ENCODE results near the gene COQ8A. TPM values are rescaled to one million over a fixed set of nuclear protein-coding genes. Genes with fewer than 3 reads are reported as not detected.

Gene COQ8A
- total and polyA plus RNA-seq, 8 donors = 26.4 to 384 (median 65.2) TPM

GRCh38 chr1:226958300-226958699 is 18.2 kb downstream of the COQ8A start:
- 86 to 93% (median 93%) methylated on average over 13 of the region's 13 CpGs for WGBS, 5 donors
- Histone ChIP-seq H3K27ac (no peak overlapping the region), H3K4me3 (no peak overlapping the region), H3K9me3 (no peaks in the 10 kb centered on the region), H3K4me1 (peaks cover 0 to 39% (median 26%) of the 10 kb centered on the region in 4 donors), H3K27me3 (no peaks in the 10 kb centered on the region), H3K36me3 (peaks cover 0 to 26% (median 24%) of the 10 kb centered on the region in 4 donors)
- TF ChIP-seq, protein P1, sequence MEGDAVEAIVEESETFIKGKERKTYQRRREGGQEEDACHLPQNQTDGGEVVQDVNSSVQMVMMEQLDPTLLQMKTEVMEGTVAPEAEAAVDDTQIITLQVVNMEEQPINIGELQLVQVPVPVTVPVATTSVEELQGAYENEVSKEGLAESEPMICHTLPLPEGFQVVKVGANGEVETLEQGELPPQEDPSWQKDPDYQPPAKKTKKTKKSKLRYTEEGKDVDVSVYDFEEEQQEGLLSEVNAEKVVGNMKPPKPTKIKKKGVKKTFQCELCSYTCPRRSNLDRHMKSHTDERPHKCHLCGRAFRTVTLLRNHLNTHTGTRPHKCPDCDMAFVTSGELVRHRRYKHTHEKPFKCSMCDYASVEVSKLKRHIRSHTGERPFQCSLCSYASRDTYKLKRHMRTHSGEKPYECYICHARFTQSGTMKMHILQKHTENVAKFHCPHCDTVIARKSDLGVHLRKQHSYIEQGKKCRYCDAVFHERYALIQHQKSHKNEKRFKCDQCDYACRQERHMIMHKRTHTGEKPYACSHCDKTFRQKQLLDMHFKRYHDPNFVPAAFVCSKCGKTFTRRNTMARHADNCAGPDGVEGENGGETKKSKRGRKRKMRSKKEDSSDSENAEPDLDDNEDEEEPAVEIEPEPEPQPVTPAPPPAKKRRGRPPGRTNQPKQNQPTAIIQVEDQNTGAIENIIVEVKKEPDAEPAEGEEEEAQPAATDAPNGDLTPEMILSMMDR (IDR thresholded peaks at IDR 0.05) = no peak
- no peak for TF ChIP-seq POLR2AphosphoS5 (IDR thresholded peaks at IDR 0.05)
- TF ChIP-seq POLR2A (IDR thresholded peaks at IDR 0.05) = no peak
- no peak for TF ChIP-seq EP300 (IDR thresholded peaks at IDR 0.05)
- intact Hi-C loops (cut with DNase I; ENCODE audit: low total_unique reads) = no loop called here
- DNase-seq = no peak

- Histone ChIP-seq H3K9me3 (no peaks in the 10 kb centered on the region), H3K27ac (no peak overlapping the region), H3K27me3 (no peaks in the 10 kb centered on the region), H3K4me1 (peaks cover 0 to 32% (median 15%) of the 10 kb centered on the region in 4 donors), H3K36me3 (peaks cover 11 to 46% (median 38%) of the 10 kb centered on the region in 4 donors), H3K4me3 (no peak overlapping the region)
- no peak for DNase-seq
- 69 to 86% (median 76%) methylated on average over 3 to 5 of the region's 5 CpGs for WGBS, 5 donors
- TF ChIP-seq EP300 (IDR thresholded peaks at IDR 0.05) = no peak
- TF ChIP-seq, protein P1 (IDR thresholded peaks at IDR 0.05) = no peak
- no peak for TF ChIP-seq POLR2A (IDR thresholded peaks at IDR 0.05)
- TF ChIP-seq POLR2AphosphoS5 (IDR thresholded peaks at IDR 0.05) = no peak
- intact Hi-C loops (cut with DNase I; ENCODE audit: low total_unique reads) = no loop called here
Observed at GRCh38 chr1:226960256-226960655, 20.2 kb downstream of the COQ8A start.

- intact Hi-C loops (cut with DNase I; ENCODE audit: low total_unique reads) = no loop called here
- TF ChIP-seq EP300 (IDR thresholded peaks at IDR 0.05) = no peak
- no peak for TF ChIP-seq POLR2A (IDR thresholded peaks at IDR 0.05)
- TF ChIP-seq POLR2AphosphoS5 (IDR thresholded peaks at IDR 0.05) = no peak
- TF ChIP-seq, protein P1 (IDR thresholded peaks at IDR 0.05) = no peak
- 90 to 97% (median 94%) methylated on average over 12 to 13 of the region's 13 CpGs for WGBS, 5 donors
Observed at GRCh38 chr1:226960944-226961765, 21.1 kb downstream of the COQ8A start.

GRCh38 chr1:226962421-226963391 is 22.6 kb downstream of the COQ8A start:
- no peaks in the 10 kb centered on the region for H3K27me3 ChIP-seq
- no peak overlapping the region for H3K4me3 ChIP-seq
- TF ChIP-seq POLR2AphosphoS5 (IDR thresholded peaks at IDR 0.05) (no peak), EP300 (IDR thresholded peaks at IDR 0.05) (no peak), POLR2A (IDR thresholded peaks at IDR 0.05) (no peak)
- TF ChIP-seq, protein P1 (IDR thresholded peaks at IDR 0.05) = no peak
- peak overlapping the region in 1 of 5 donors; percentile 18 for H3K27ac ChIP-seq
- 88 to 93% (median 89%) methylated on average over 21 to 28 of the region's 28 CpGs for WGBS, 5 donors
- DNase-seq = no peak
- intact Hi-C loops (cut with DNase I; ENCODE audit: low total_unique reads) = no loop called here
- H3K4me1 ChIP-seq = peaks cover 0 to 48% (median 13%) of the 10 kb centered on the region in 4 donors
- H3K36me3 ChIP-seq = peaks cover 20 to 70% (median 62%) of the 10 kb centered on the region in 4 donors
- H3K9me3 ChIP-seq = no peaks in the 10 kb centered on the region

More at GRCh38 chr1:226960944-226961765, 21.1 kb downstream of the COQ8A start:
- Histone ChIP-seq H3K9me3 (no peaks in the 10 kb centered on the region), H3K27me3 (no peaks in the 10 kb centered on the region), H3K4me3 (no peak overlapping the region), H3K4me1 (peaks cover 0 to 39% (median 15%) of the 10 kb centered on the region in 4 donors), H3K36me3 (peaks cover 20 to 55% (median 47%) of the 10 kb centered on the region in 4 donors), H3K27ac (no peak overlapping the region)
- DNase-seq = no peak

All from stomach (tissue), 9 donors.